Gastrocnemius medialis (tissue), 4 donors: Measurements from ENCODE around the gene TXLNG. TPM values are rescaled to one million over a fixed set of nuclear protein-coding genes. Genes with fewer than 3 reads are reported as not detected.

Experiments used
- ATAC-seq, 2 donors: fragments of 150-250 bp; one replicate each; pipeline ENCODE4 v1.9.1; 2016
- DNase-seq, 2 donors: peaks; one replicate each; pipeline ENCODE4 v3.0.0-alpha.2; 2019
- H3K27ac ChIP-seq, 4 donors: fragments of 200-600 bp; sonication (generic); 1 replicate in 1 of 4; 2 replicates in 3 of 4; pipeline ENCODE4 v1.5.1; 2016 to 2018; ENCODE audit warnings: mild to moderate bottlenecking in 2 of 4, moderate library complexity in 1 of 4
- H3K27me3 ChIP-seq, 3 donors: fragments of 200-600 bp; sonication (generic) in 2 of 3; 1 replicate in 1 of 3; 2 replicates in 2 of 3; pipeline versions ENCODE4 v1.5.1 to v1.6.0; 2016 to 2019; ENCODE audit warnings: mild to moderate bottlenecking in 1 of 3, moderate library complexity in 1 of 3
- H3K36me3 ChIP-seq, 2 donors: fragments of 200-600 bp; sonication (generic) in 1 of 2; one replicate each; pipeline ENCODE4 v1.5.1; 2017 to 2018
- H3K4me1 ChIP-seq, 2 donors: fragments of 200-600 bp; sonication (generic) in 1 of 2; one replicate each; pipeline ENCODE4 v1.5.1; 2016 to 2017; ENCODE audit warnings: mild to moderate bottlenecking in 2 of 2
- H3K4me3 ChIP-seq, 4 donors: fragments of 200-600 bp; sonication (generic) in 3 of 4; 1 replicate in 1 of 4; 2 replicates in 3 of 4; pipeline ENCODE4 v1.5.1; 2016 to 2019; ENCODE audit warnings: mild to moderate bottlenecking in 2 of 4
- H3K9me3 ChIP-seq, 3 donors: fragments of 200-600 bp; sonication (generic) in 2 of 3; 1 replicate in 1 of 3; 2 replicates in 2 of 3; pipeline ENCODE4 v1.5.1; 2016 to 2019
- CTCF ChIP-seq, 5 experiments: fragments of 450-650 bp in 3 of 5; fragments of 200-600 bp in 2 of 5; sonication (generic) in 2 of 5; IDR thresholded peaks in 4 of 5; conservative IDR thresholded peaks in 1 of 5; 1 replicate in 4 of 5; 2 replicates in 1 of 5; pipeline ENCODE4 v1.5.1; 2016 to 2019; ENCODE audit warnings: antibody characterized with exemption in 5 of 5, mild to moderate bottlenecking in 3 of 5, moderate library complexity in 3 of 5
- POLR2A ChIP-seq, 2 donors: fragments of 450-650 bp; IDR thresholded peaks; one replicate each; pipeline ENCODE4 v1.6.1; 2017; ENCODE audit warnings: antibody characterized with exemption in 2 of 2, mild to moderate bottlenecking in 2 of 2, moderate library complexity in 2 of 2
- in situ Hi-C, 4 donors: fragments of 200-750 bp; cut with MboI; loops; one replicate each; pipeline versions ENCODE4 v1.15.0 to v1.8.0; 2017; ENCODE audit warnings: low sequenced_read_pairs in 4 of 4
- intact Hi-C: fragments of 100-400 bp; cut with DNase I; formaldehyde crosslinking; loops from one replicate; pipeline ENCODE4 v1.15.1; 2023; ENCODE audit warnings: low total_unique reads
- total RNA-seq, 4 donors: library from RNA; depleted of rRNA; stranded (reverse); fragments of >200 nt; gene quantifications; one replicate each; pipeline versions ENCODE4 v1.1.0 to v1.2.3, GENCODE V29; 2016

TXLNG gene
- total RNA-seq, 4 donors from 2014 or later: 6.9 to 16.9 (median 9.6) TPM

- peaks cover 4 to 8% of the 10 kb centered on the region in 2 donors for H3K4me1 ChIP-seq
- no peaks in the 10 kb centered on the region for H3K36me3 ChIP-seq
- in situ Hi-C loops (loop anchor here (10.0 to 25.0 kb wide), 4 partner anchors 58 to 171 kb away; partner anchors contain the start of genes CTPS2 (in 1 of the 4) and SYAP1 (in 1 of the 4)), intact Hi-C loops (loop anchor here (1.0 to 2.0 kb wide), 3 partner anchors 9 to 163 kb away; no protein-coding TSS in a partner anchor)
- TF ChIP-seq POLR2A (IDR thresholded peaks at IDR 0.05) (peak in 1 of 2 donors; percentile 25), CTCF (IDR thresholded peaks at IDR 0.05 in 4 of 5, conservative IDR thresholded peaks at IDR 0.05 in 1 of 5) (peak; percentile 38 to 66 (median 49))
- H3K27ac ChIP-seq: peak overlapping the region; percentile 75 to 81 (median 79)
- H3K9me3 ChIP-seq: no peaks in the 10 kb centered on the region
- peak overlapping the region; percentile 45 to 71 (median 51) for H3K4me3 ChIP-seq
- peak; percentile 80 to 85 for ATAC-seq
- peak; percentile 33 to 63 for DNase-seq
- peaks cover 0 to 23% (median 14%) of the 10 kb centered on the region in 3 donors for H3K27me3 ChIP-seq
These were observed 96.6 kb downstream of the TXLNG start for GRCh38 chrX:16882702-16883486.

GRCh38 chrX:16883487-16883804 lies 97.2 kb downstream of the TXLNG start:
- in situ Hi-C loops (loop anchor here (10.0 to 25.0 kb wide), 4 partner anchors 59 to 171 kb away; partner anchors contain the start of genes CTPS2 (in 1 of the 4) and SYAP1 (in 1 of the 4)), intact Hi-C loops (loop anchor here (1.0 to 2.0 kb wide), 3 partner anchors 9 to 163 kb away; no protein-coding TSS in a partner anchor)
- H3K4me3 ChIP-seq: no peak overlapping the region
- H3K27me3 ChIP-seq: peaks cover 0 to 18% (median 14%) of the 10 kb centered on the region in 3 donors
- peak overlapping the region; percentile 75 to 81 (median 79) for H3K27ac ChIP-seq
- no peaks in the 10 kb centered on the region for H3K36me3 ChIP-seq
- peaks cover 4 to 8% of the 10 kb centered on the region in 2 donors for H3K4me1 ChIP-seq
- no peaks in the 10 kb centered on the region for H3K9me3 ChIP-seq
- ATAC-seq (no peak), DNase-seq (no peak)
- no peak for TF ChIP-seq POLR2A (IDR thresholded peaks at IDR 0.05)
- TF ChIP-seq CTCF (IDR thresholded peaks at IDR 0.05 in 4 of 5, conservative IDR thresholded peaks at IDR 0.05 in 1 of 5): no peak

GRCh38 chrX:16885628-16886027 lies 99.4 kb downstream of the TXLNG start:
- Histone ChIP-seq H3K4me1 (peaks cover 4 to 8% of the 10 kb centered on the region in 2 donors), H3K4me3 (no peak overlapping the region), H3K36me3 (no peaks in the 10 kb centered on the region), H3K27ac (no peak overlapping the region), H3K9me3 (no peaks in the 10 kb centered on the region), H3K27me3 (peaks cover 0 to 11% (median 10%) of the 10 kb centered on the region in 3 donors)
- ATAC-seq: no peak
- in situ Hi-C loops (loop anchor here (10.0 to 25.0 kb wide), 4 partner anchors 61 to 173 kb away; partner anchors contain the start of genes CTPS2 (in 1 of the 4) and SYAP1 (in 1 of the 4)), intact Hi-C loops (no loop called here)
- DNase-seq: no peak
- TF ChIP-seq CTCF (IDR thresholded peaks at IDR 0.05 in 4 of 5, conservative IDR thresholded peaks at IDR 0.05 in 1 of 5): no peak
- no peak for TF ChIP-seq POLR2A (IDR thresholded peaks at IDR 0.05)

GRCh38 chrX:16892504-16893362 lies 106.5 kb downstream of the TXLNG start:
- no peaks in the 10 kb centered on the region for H3K36me3 ChIP-seq
- no peak overlapping the region for H3K4me3 ChIP-seq
- H3K27me3 ChIP-seq: peaks cover 0 to 6% (median 4%) of the 10 kb centered on the region in 3 donors
- ATAC-seq (peak; percentile 87 to 90), DNase-seq (peak; percentile 28 to 58)
- in situ Hi-C loops (loop anchor here in 2 of 4 donors (25.0 kb wide), 2 partner anchors 145 to 180 kb away; partner anchors contain the start of genes CTPS2 (in 1 of the 2) and SYAP1 (in 1 of the 2)), intact Hi-C loops (loop anchor here (1.0 to 2.0 kb wide), 2 partner anchors 9 to 66 kb away; no protein-coding TSS in a partner anchor)
- H3K4me1 ChIP-seq: no peaks in the 10 kb centered on the region
- no peaks in the 10 kb centered on the region for H3K9me3 ChIP-seq
- no peak overlapping the region for H3K27ac ChIP-seq
- TF ChIP-seq CTCF (IDR thresholded peaks at IDR 0.05 in 4 of 5, conservative IDR thresholded peaks at IDR 0.05 in 1 of 5) (peak; percentile 34 to 84 (median 69)), POLR2A (IDR thresholded peaks at IDR 0.05) (no peak)
